Measurements from ENCODE around the gene STMN1. TPM values are rescaled to one million over a fixed set of nuclear protein-coding genes. Genes with fewer than 3 reads are reported as not detected.

The STMN1 gene
- total and polyA plus RNA-seq, 10 donors: 40.3 to 174 (median 48.3) TPM

- Histone ChIP-seq H3K4me1 (no peaks in the 10 kb centered on the region), H3K9me3 (peaks cover 0 to under 1% (median 0%) of the 10 kb centered on the region in 8 donors), H3K27me3 (replicated peaks in 1 of 7) (no peaks in the 10 kb centered on the region), H3K36me3 (peaks cover 0 to 8% (median under 1%) of the 10 kb centered on the region in 6 donors), H3K4me3 (no peak overlapping the region), H3K27ac (no peak overlapping the region)
- intact Hi-C loops (cut with DNase I; ENCODE audit: low total_unique reads): no loop called here
- DNase-seq: no peak
- WGBS, 5 donors: 65 to 82% (median 76%) methylated on average over 4 of the region's 4 CpGs
- TF ChIP-seq POLR2AphosphoS5 (IDR thresholded peaks at IDR 0.05): no peak
- no peak for TF ChIP-seq POLR2A (IDR thresholded peaks at IDR 0.05)
- no peak for TF ChIP-seq CTCF (IDR thresholded peaks at IDR 0.05 in 8 of 11, conservative IDR thresholded peaks at IDR 0.05 in 3 of 11)
Measured at GRCh38 chr1:25952841-25953401, 46.7 kb upstream of the STMN1 start.

GRCh38 chr1:25948641-25949040 lies 42.4 kb upstream of the STMN1 start:
- DNase-seq: no peak
- H3K27ac ChIP-seq: no peak overlapping the region
- intact Hi-C loops (cut with DNase I; ENCODE audit: low total_unique reads): no loop called here
- no peaks in the 10 kb centered on the region for H3K4me1 ChIP-seq
- no peak overlapping the region for H3K4me3 ChIP-seq
- peaks cover 3 to 13% (median 9%) of the 10 kb centered on the region in 8 donors for H3K9me3 ChIP-seq
- H3K27me3 ChIP-seq (replicated peaks in 1 of 7): no peaks in the 10 kb centered on the region
- H3K36me3 ChIP-seq: no peaks in the 10 kb centered on the region
- TF ChIP-seq POLR2A (IDR thresholded peaks at IDR 0.05) (no peak), POLR2AphosphoS5 (IDR thresholded peaks at IDR 0.05) (no peak), CTCF (IDR thresholded peaks at IDR 0.05 in 8 of 11, conservative IDR thresholded peaks at IDR 0.05 in 3 of 11) (no peak)
- WGBS, 5 donors: 87 to 95% (median 92%) methylated on average over 4 of the region's 4 CpGs

GRCh38 chr1:25947027-25947426 lies 40.8 kb upstream of the STMN1 start:
- no peak overlapping the region for H3K4me3 ChIP-seq
- H3K27me3 ChIP-seq (replicated peaks in 1 of 7): no peaks in the 10 kb centered on the region
- DNase-seq: no peak
- no peaks in the 10 kb centered on the region for H3K4me1 ChIP-seq
- intact Hi-C loops (cut with DNase I; ENCODE audit: low total_unique reads): no loop called here
- H3K9me3 ChIP-seq: peaks cover 3 to 29% (median 23%) of the 10 kb centered on the region in 8 donors
- H3K36me3 ChIP-seq: no peaks in the 10 kb centered on the region
- 89 to 100% (median 96%) methylated on average over 2 of the region's 2 CpGs for WGBS, 5 donors
- no peak for TF ChIP-seq POLR2AphosphoS5 (IDR thresholded peaks at IDR 0.05)
- TF ChIP-seq POLR2A (IDR thresholded peaks at IDR 0.05): no peak
- no peak for TF ChIP-seq CTCF (IDR thresholded peaks at IDR 0.05 in 8 of 11, conservative IDR thresholded peaks at IDR 0.05 in 3 of 11)
- no peak overlapping the region for H3K27ac ChIP-seq

GRCh38 chr1:25945761-25946160 lies 39.5 kb upstream of the STMN1 start:
- intact Hi-C loops (cut with DNase I; ENCODE audit: low total_unique reads): no loop called here
- 87 to 95% (median 88%) methylated on average over 5 of the region's 5 CpGs for WGBS, 5 donors
- Histone ChIP-seq H3K36me3 (no peaks in the 10 kb centered on the region), H3K27me3 (replicated peaks in 1 of 7) (no peaks in the 10 kb centered on the region), H3K4me3 (no peak overlapping the region), H3K4me1 (no peaks in the 10 kb centered on the region), H3K9me3 (peaks cover 3 to 29% (median 23%) of the 10 kb centered on the region in 8 donors), H3K27ac (no peak overlapping the region)
- TF ChIP-seq POLR2A (IDR thresholded peaks at IDR 0.05) (no peak), CTCF (IDR thresholded peaks at IDR 0.05 in 8 of 11, conservative IDR thresholded peaks at IDR 0.05 in 3 of 11) (no peak), POLR2AphosphoS5 (IDR thresholded peaks at IDR 0.05) (no peak)
- no peak for DNase-seq
